NCI-H146 (cell line): ENCODE measurements around the gene IFIT1B.
"Not testable (repeated sequence)": the region's sequence is repeated elsewhere in the genome, so short reads cannot be mapped to it uniquely, and the experiment has no call there.

ENCODE experiments used
- DNase-seq: peaks from one replicate; lab custom pipeline; 2025; lab: John Stamatoyannopoulos, UW

The IFIT1B gene

GRCh38 chr10:89382757-89383156, 4.9 kb downstream of the IFIT1B start:
- DNase-seq = no peak

GRCh38 chr10:89384474-89385340, 6.9 kb downstream of the IFIT1B start:
- no peak for DNase-seq

GRCh38 chr10:89388806-89389205, 10.9 kb downstream of the IFIT1B start:
- DNase-seq = no peak

DNA sequence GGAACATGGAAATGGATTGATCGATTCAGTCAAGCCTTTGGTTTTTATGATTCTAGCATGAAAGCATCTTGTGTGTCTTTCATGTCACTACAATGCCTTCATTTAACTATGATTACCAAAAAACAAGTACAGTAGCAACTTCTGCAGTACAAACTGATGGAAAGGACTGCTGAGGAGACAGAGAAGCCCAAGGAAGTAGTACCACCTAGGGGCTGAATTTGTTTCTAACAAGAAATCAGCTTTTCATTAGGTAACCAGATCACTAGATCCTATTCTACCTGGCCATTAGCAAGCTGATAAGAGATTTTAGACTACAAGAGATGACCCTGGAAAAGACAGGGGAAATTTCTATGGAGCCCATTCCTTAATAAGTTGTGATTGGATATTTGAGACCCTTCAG, 11.4 kb downstream of the IFIT1B start:
- peak; percentile 28 for DNase-seq

- DNase-seq = no peak
Measured at GRCh38 chr10:89390476-89391225, 12.8 kb downstream of the IFIT1B start.

- DNase-seq = not testable (repeated sequence)
Measured at GRCh38 chr10:89391226-89391576, 13.3 kb downstream of the IFIT1B start.

GRCh38 chr10:89391907-89392756, 14.3 kb downstream of the IFIT1B start, which contains the start of gene IFIT1:
Gene IFIT1 (plus strand): TSS chr10:89392623. CDS start chr10:89392713, 90 bp downstream.
- peak; percentile 48 for DNase-seq

DNA sequence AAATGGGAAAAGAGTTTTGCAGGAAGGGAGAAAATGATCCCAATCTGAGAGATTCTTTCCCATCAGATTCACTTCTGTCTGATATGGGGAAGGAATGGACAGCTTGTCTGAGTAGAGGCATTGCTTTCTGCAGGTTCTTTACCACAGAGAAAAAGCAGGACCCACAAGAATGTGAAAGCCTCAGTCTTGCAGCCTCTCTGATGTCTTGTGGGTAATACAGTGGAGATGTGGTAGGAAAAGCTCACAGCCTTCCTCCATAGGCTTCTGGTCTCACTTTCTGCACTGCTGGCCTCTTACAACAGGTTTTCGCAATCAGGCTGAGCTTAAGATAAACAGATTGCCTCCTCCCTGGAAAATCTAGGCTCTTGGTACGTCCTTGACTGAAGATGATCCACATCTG, 15.1 kb downstream of the IFIT1B start:
- no peak for DNase-seq

GRCh38 chr10:89393898-89394297, 16.0 kb downstream of the IFIT1B start:
- no peak for DNase-seq

DNA sequence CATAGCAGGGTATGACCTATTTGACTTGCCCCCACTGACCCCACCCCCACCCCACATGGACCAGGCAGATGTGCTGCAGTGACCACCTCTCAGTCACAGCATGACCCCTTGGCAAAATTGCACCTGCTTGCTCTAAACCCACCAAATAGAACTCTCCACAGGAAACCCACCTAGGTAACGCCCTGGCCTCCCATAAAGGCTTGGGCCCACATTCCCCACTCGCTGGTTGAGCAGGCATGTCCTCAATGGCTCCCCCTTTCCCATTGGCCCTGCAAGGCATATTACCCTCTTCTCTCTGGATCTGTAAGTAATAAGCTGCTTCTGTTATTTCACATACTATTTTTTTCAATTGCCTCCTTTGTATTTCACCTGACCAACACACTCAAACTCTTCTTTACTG, 17.3 kb downstream of the IFIT1B start:
- DNase-seq = no peak

- DNase-seq = no peak
Measured at GRCh38 chr10:89398003-89398749, 20.3 kb downstream of the IFIT1B start.

- no peak for DNase-seq
Measured at GRCh38 chr10:89399956-89400355, 22.1 kb downstream of the IFIT1B start.

GRCh38 chr10:89403043-89403442, 25.2 kb downstream of the IFIT1B start:
- no peak for DNase-seq

GRCh38 chr10:89404104-89405047, 26.5 kb downstream of the IFIT1B start:
- no peak for DNase-seq

DNA sequence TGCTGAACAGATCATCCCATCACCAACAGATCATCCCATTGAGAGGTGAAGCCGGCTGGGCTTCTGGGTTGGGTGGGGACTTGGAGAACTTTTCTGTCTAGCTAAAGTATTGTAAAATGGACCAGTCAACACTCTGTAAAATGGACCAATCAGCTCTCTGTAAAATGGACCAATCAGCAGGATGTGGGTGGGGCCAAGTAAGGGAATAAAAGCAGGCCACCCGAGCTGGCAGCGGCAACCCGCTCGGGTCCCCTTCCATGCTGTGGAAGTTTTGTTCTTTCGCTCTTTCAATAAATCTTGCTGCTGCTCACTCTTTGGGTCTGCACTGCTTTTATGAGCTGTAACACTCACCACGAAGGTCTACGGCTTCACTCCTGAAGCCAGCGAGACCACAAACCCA, 28.3 kb downstream of the IFIT1B start:
- not testable (repeated sequence) for DNase-seq

DNA sequence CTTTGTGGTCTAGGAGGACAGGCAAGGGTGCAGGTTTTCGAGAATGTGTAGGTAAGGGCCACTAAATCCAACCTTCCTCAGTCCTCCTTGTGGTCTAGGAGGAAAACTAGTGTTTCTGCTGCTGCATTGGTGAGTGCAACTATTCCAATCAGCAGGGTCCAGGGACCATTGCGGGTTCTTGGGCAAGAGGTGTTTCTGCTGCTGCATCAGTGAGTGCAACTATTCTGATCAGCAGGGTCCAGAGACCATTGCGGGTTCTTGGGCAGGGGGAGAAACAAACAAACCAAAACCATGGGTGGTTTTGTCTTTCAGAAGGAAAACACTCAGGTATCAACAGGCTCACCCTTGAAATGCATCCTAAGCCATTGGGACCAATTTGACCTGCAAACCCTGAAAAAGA, 29.9 kb downstream of the IFIT1B start:
- not testable (repeated sequence) for DNase-seq

DNA sequence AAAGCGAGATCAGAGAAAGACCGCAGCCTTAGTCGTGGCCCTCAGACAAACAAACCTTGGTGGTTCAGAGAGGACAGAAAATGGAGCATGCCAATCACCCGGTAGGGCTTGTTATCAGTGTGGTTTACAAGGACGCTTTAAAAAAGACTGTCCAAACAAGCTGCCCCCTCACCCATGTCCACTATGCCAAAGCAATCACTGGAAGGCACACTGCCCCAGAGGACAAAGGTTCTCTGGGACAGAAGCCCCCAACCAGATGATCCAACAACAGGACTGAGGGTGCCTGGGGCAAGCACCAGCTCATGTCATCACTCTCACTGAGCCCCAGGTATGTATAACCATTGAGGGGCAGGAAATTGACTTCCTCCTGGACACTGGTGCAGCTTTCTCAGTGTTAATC, 31.4 kb downstream of the IFIT1B start:
- DNase-seq = not testable (repeated sequence)

DNA sequence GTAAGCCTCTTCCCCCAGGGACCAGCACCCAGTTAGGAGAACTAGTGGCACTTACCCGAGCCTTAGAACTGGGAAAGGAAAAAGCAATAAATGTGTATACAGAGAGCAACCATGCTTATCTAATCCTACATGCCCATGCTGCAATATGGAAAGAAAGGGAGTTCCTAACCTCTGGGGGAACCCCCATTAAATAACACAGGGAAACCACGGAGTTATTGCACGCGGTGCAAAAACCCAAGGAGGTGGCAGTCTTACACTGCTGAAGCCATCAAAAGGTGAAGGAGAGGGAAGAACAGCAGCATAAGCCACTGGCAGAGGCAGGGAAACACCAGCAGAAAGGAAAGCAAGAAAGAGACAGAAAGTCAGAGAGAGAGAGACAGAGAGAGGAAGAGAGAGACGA, 32.7 kb downstream of the IFIT1B start:
- DNase-seq = not testable (repeated sequence)

DNA sequence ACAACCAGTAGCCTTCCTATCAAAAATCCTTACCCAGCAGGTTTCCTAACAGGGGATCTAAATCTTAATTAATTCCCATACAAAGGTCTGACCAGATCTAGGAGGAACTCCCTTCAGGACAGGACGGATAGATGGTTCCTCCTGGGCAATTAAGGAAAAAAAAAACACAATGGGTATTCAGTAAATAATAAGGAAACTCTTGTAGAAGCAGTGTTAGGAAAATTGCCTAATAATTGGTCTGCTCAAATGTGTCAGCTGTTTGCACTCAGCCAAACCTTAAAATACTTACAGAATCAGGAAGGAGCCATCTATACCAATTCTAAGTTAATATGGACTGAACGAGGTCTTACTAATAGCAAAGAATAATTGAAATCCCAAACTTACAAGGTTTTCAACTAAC, 33.3 kb downstream of the IFIT1B start:
- not testable (repeated sequence) for DNase-seq

GRCh38 chr10:89412276-89412675, 34.4 kb downstream of the IFIT1B start:
- DNase-seq = not testable (repeated sequence)
